ENCODE results near the gene CLN5.
"Not testable (repeated sequence)": the region's sequence is repeated elsewhere in the genome, so short reads cannot be mapped to it uniquely, and the experiment has no call there.

The CLN5 gene

GRCh38 chr13:76976490-76976889 is 15.4 kb upstream of the CLN5 start:
- DNase-seq, result no peak

- DNase-seq, result no peak
These were observed 15.0 kb upstream of the CLN5 start for GRCh38 chr13:76976929-76977328.

- DNase-seq, result peak; percentile 5
These were observed 11.7 kb upstream of the CLN5 start for GRCh38 chr13:76980075-76980718.

- DNase-seq, result no peak
These were observed 9.8 kb upstream of the CLN5 start for GRCh38 chr13:76982061-76982460.

GRCh38 chr13:76983676-76984075 is 8.2 kb upstream of the CLN5 start:
- no peak for DNase-seq

- no peak for DNase-seq
These were observed 467 bp upstream of the CLN5 start for GRCh38 chr13:76991432-76991795.

- no peak for DNase-seq
These were observed 694 bp downstream of the CLN5 start for GRCh38 chr13:76992548-76993001.

GRCh38 chr13:76993021-76993420 is 1.1 kb downstream of the CLN5 start:
- DNase-seq, result no peak

GRCh38 chr13:76993473-76993872 is 1.6 kb downstream of the CLN5 start:
- DNase-seq, result no peak

- no peak for DNase-seq
These were observed 2.4 kb downstream of the CLN5 start for GRCh38 chr13:76994281-76994680.

- DNase-seq, result no peak
These were observed 8.6 kb downstream of the CLN5 start for GRCh38 chr13:77000475-77000874.

- no peak for DNase-seq
These were observed 9.7 kb downstream of the CLN5 start for GRCh38 chr13:77001540-77001939.

- DNase-seq, result no peak
These were observed 10.2 kb downstream of the CLN5 start for GRCh38 chr13:77001963-77002587.

GRCh38 chr13:77002590-77003190 is 10.8 kb downstream of the CLN5 start:
- DNase-seq, result no peak

GRCh38 chr13:77008337-77008736 is 16.5 kb downstream of the CLN5 start:
- DNase-seq, result not testable (repeated sequence)

- DNase-seq, result no peak
These were observed 17.1 kb downstream of the CLN5 start for GRCh38 chr13:77009011-77009410.

GRCh38 chr13:77009719-77010118 is 17.8 kb downstream of the CLN5 start:
- DNase-seq, result not testable (repeated sequence)

GRCh38 chr13:77013853-77014542 is 22.1 kb downstream of the CLN5 start:
- no peak for DNase-seq

GRCh38 chr13:77014906-77015685 is 23.2 kb downstream of the CLN5 start:
- DNase-seq, result no peak

- no peak for DNase-seq
These were observed 24.5 kb downstream of the CLN5 start for GRCh38 chr13:77016251-77016812.

GRCh38 chr13:77016888-77017623 is 25.2 kb downstream of the CLN5 start:
- no peak for DNase-seq

GRCh38 chr13:77019756-77020155 is 27.9 kb downstream of the CLN5 start:
- DNase-seq, result no peak
